Measurements from ENCODE around the gene DUSP9.

DNA sequence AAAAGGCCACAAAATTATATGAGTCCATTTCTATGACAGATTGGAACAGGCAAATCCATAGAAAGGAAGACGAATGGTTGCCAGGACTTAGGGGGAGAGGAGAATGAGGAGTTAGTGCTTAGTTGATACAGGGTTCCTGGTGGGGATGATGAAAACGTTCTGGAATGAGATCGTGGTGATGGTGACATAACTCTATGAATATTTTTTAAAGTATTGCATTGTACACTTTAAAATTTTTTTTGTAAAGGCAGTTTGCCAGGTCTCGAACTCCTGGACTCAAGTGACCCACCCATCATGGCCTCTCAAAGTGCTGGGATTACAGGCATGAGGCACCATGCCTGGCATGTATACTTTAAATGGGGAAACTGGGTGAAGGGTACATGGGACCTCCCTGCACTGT is 38.2 kb upstream of the DUSP9 start:
- TF ChIP-seq TAF1 (IDR thresholded peaks at IDR 0.05; ENCODE audit: low read depth, low read length) (no peak), POLR2AphosphoS5 (IDR thresholded peaks at IDR 0.05; ENCODE audit: low read depth, low read length) (no peak), POLR2A (IDR thresholded peaks at IDR 0.05; ENCODE audit: low read depth, low read length) (no peak), PAX5 (IDR thresholded peaks at IDR 0.05; ENCODE audit: insufficient read depth, low read length, severe bottlenecking) (no peak)
